Epidermal melanocyte (primary cell): ENCODE data around the gene CLUH.

Experiments used
- DNase-seq: peaks from one replicate; pipeline ENCODE4 v3.0.0; 2011; ENCODE audit warnings: low spot score; ENCODE audit not compliant: insufficient read length

Gene CLUH

GRCh38 chr17:2718150-2718938 lies 6.8 kb upstream of the CLUH start:
- no peak for DNase-seq

- DNase-seq = no peak
Observed at GRCh38 chr17:2716649-2717048, 5.1 kb upstream of the CLUH start.

GRCh38 chr17:2713881-2714280 lies 2.3 kb upstream of the CLUH start:
- no peak for DNase-seq

- DNase-seq = no peak
Observed at GRCh38 chr17:2712300-2713043, 908 bp upstream of the CLUH start.

GRCh38 chr17:2710803-2711607 lies 559 bp downstream of the CLUH start:
- DNase-seq = no peak

GRCh38 chr17:2710071-2710802 lies 1.3 kb downstream of the CLUH start:
- no peak for DNase-seq

- DNase-seq = no peak
Observed at GRCh38 chr17:2709183-2709661, 2.3 kb downstream of the CLUH start.

- no peak for DNase-seq
Observed at GRCh38 chr17:2708585-2709182, 2.9 kb downstream of the CLUH start.

- DNase-seq = no peak
Observed at GRCh38 chr17:2707721-2708584, 3.6 kb downstream of the CLUH start.

GRCh38 chr17:2706911-2707510 lies 4.6 kb downstream of the CLUH start:
- DNase-seq = no peak

- DNase-seq = no peak
Observed at GRCh38 chr17:2705888-2706795, 5.4 kb downstream of the CLUH start.

- no peak for DNase-seq
Observed at GRCh38 chr17:2705263-2705662, 6.3 kb downstream of the CLUH start.

GRCh38 chr17:2704890-2705248 lies 6.7 kb downstream of the CLUH start:
- peak; percentile 13 for DNase-seq

GRCh38 chr17:2704031-2704889 lies 7.3 kb downstream of the CLUH start:
- DNase-seq = peak; percentile 9

- DNase-seq = no peak
Observed at GRCh38 chr17:2703606-2704005, 8.0 kb downstream of the CLUH start.

- DNase-seq = no peak
Observed at GRCh38 chr17:2703181-2703580, 8.4 kb downstream of the CLUH start.

GRCh38 chr17:2701996-2702741 lies 9.4 kb downstream of the CLUH start:
- peak; percentile 13 for DNase-seq
